Keratinocyte (primary cell): ENCODE results near the gene CYP11A1. TPM values are rescaled to one million over a fixed set of nuclear protein-coding genes. Genes with fewer than 3 reads are reported as not detected.

Experiments used
- DNase-seq: peaks from one replicate; pipeline ENCODE4 v3.0.0-alpha.2; 2011; ENCODE audit warnings: low read depth, missing footprints, low spot score
- FAIRE-seq: peaks from 2 replicates; lab custom pipeline; 2011; peaks lifted over from hg19 to GRCh38; lab: Jason Lieb, UNC
- H2AFZ ChIP-seq: 2 replicates; pipeline ENCODE4 v1.6.0; 2012; ENCODE audit warnings: low read length, control low read depth, inconsistent platforms; ENCODE audit not compliant: control insufficient read depth
- H3K27ac ChIP-seq: 2 replicates; pipeline ENCODE4 v1.5.1; 2011; ENCODE audit warnings: low read length; ENCODE audit not compliant: control insufficient read depth, insufficient read depth
- H3K27me3 ChIP-seq: 3 replicates; pipeline ENCODE4 v1.6.0; 2011; ENCODE audit warnings: low read length; ENCODE audit not compliant: control insufficient read depth, insufficient read depth; ENCODE audit errors: extremely low read depth
- H3K36me3 ChIP-seq, 2 experiments: 2 replicates in 1 of 2; 3 replicates in 1 of 2; pipeline ENCODE4 v1.5.1; 2011; ENCODE audit warnings: low read length in 2 of 2, mild to moderate bottlenecking in 1 of 2; ENCODE audit not compliant: control insufficient read depth in 2 of 2, insufficient read depth in 2 of 2; ENCODE audit errors: extremely low read depth in 1 of 2
- H3K4me1 ChIP-seq: 3 replicates; pipeline ENCODE4 v1.5.1; 2011; ENCODE audit warnings: low read length; ENCODE audit not compliant: control insufficient read depth, insufficient read depth; ENCODE audit errors: extremely low read depth
- H3K4me2 ChIP-seq: 3 replicates; pipeline ENCODE4 v1.6.0; 2011; ENCODE audit warnings: low read depth, low read length; ENCODE audit not compliant: control insufficient read depth, insufficient read depth; ENCODE audit errors: extremely low read depth
- H3K4me3 ChIP-seq, 3 experiments: fragments of 200-600 bp in 1 of 3; sonication (generic) in 1 of 3; 2 replicates in 2 of 3; 3 replicates in 1 of 3; pipeline ENCODE4 v1.5.1; 2011 to 2016; ENCODE audit warnings: low read length in 3 of 3, mild to moderate bottlenecking in 3 of 3, control low read depth in 2 of 3, inconsistent platforms in 1 of 3, low read depth in 1 of 3, mixed read lengths in 1 of 3, mixed run types in 1 of 3, moderate library complexity in 1 of 3; ENCODE audit not compliant: control insufficient read depth in 2 of 3, insufficient read depth in 2 of 3; ENCODE audit errors: extremely low read depth in 1 of 3
- H3K79me2 ChIP-seq: 2 replicates; pipeline ENCODE4 v1.6.0; 2012; ENCODE audit warnings: low read length; ENCODE audit not compliant: control insufficient read depth, insufficient read depth
- H3K9ac ChIP-seq: 3 replicates; pipeline ENCODE4 v1.6.0; 2011; ENCODE audit warnings: low read length; ENCODE audit not compliant: control insufficient read depth, insufficient read depth; ENCODE audit errors: extremely low read depth
- H3K9me1 ChIP-seq: 3 replicates; pipeline ENCODE4 v1.6.0; 2011; ENCODE audit warnings: low read length; ENCODE audit not compliant: control insufficient read depth, insufficient read depth; ENCODE audit errors: extremely low read depth
- H3K9me3 ChIP-seq: 2 replicates; pipeline ENCODE4 v1.5.1; 2012; ENCODE audit warnings: low read depth, low read length; ENCODE audit not compliant: control insufficient read depth
- H4K20me1 ChIP-seq: 3 replicates; pipeline ENCODE4 v1.6.0; 2011; ENCODE audit warnings: low read length; ENCODE audit not compliant: control insufficient read depth, insufficient read depth; ENCODE audit errors: extremely low read depth
- CTCF ChIP-seq, 3 experiments: IDR thresholded peaks in 1 of 3; conservative IDR thresholded peaks in 1 of 3; optimal IDR thresholded peaks in 1 of 3; 2 replicates in 2 of 3; 3 replicates in 1 of 3; pipeline versions ENCODE3 to v1.5.1; 2011; ENCODE audit warnings: low read length in 3 of 3, mild to moderate bottlenecking in 3 of 3, moderate library complexity in 2 of 3, control low read depth in 1 of 3, inconsistent platforms in 1 of 3; ENCODE audit not compliant: insufficient read depth in 2 of 3; ENCODE audit errors: extremely low read depth in 1 of 3
- EZH2 ChIP-seq: IDR thresholded peaks from one replicate; pipeline ENCODE4 v1.6.1; 2012; ENCODE audit warnings: inconsistent platforms, mild to moderate bottlenecking, low read length, moderate library complexity
- dilution Hi-C: fragments of 300-500 bp; cut with MboI; formaldehyde crosslinking; loops from one replicate; pipeline ENCODE4 v1.7.0; 2020; ENCODE audit warnings: low sequenced_read_pairs; ENCODE audit not compliant: extremely low pct_ligation_motif_present
- polyA plus RNA-seq, 5 experiments: library from polyadenylated mRNA; depleted of rRNA in 3 of 5; stranded (reverse) in 3 of 5; stranded (forward) in 1 of 5; unstranded in 1 of 5; fragments of >200 nt; gene quantifications; 1 replicate in 1 of 5; 2 replicates in 3 of 5; 3 replicates in 1 of 5; pipeline versions ENCODE4 v1.2.1 to v1.2.3, GENCODE V29; 2011 to 2012; ENCODE audit warnings: missing spikeins in 2 of 5, low read depth in 1 of 5, low replicate concordance in 1 of 5

Gene CYP11A1
- polyA plus RNA-seq, 1 donor (not counting 4 experiments of a cell fraction or from before 2014, with no cell fraction given), result not detected

- no peaks in the 10 kb centered on the region for H3K9me1 ChIP-seq
- H2AFZ ChIP-seq, result no peak overlapping the region
- dilution Hi-C loops, result no loop called here
- peaks cover 88% of the 10 kb centered on the region for H3K27me3 ChIP-seq
- no peaks in the 10 kb centered on the region for H3K79me2 ChIP-seq
- no peak overlapping the region for H3K4me3 ChIP-seq
- H3K9me3 ChIP-seq, result no peaks in the 10 kb centered on the region
- H3K4me2 ChIP-seq, result no peak overlapping the region
- no peak for FAIRE-seq
- no peak for DNase-seq
- no peaks in the 10 kb centered on the region for H3K36me3 ChIP-seq
- peaks cover 6% of the 10 kb centered on the region for H4K20me1 ChIP-seq
- no peak overlapping the region for H3K27ac ChIP-seq
- no peak overlapping the region for H3K9ac ChIP-seq
- no peaks in the 10 kb centered on the region for H3K4me1 ChIP-seq
- no peak for TF ChIP-seq EZH2
- no peak for TF ChIP-seq CTCF (optimal IDR thresholded peaks at IDR 0.05 in 1 of 3, IDR thresholded peaks at IDR 0.05 in 1 of 3, conservative IDR thresholded peaks at IDR 0.05 in 1 of 3; ENCODE audit: extremely low read depth in 1 of 3, insufficient read depth in 2 of 3, low read length in 3 of 3)
Observed at GRCh38 chr15:74304431-74304830, 63.0 kb downstream of the CYP11A1 start.

GRCh38 chr15:74303741-74304309 is 63.6 kb downstream of the CYP11A1 start:
- no peak overlapping the region for H3K27ac ChIP-seq
- H3K9ac ChIP-seq, result no peak overlapping the region
- peaks cover 6% of the 10 kb centered on the region for H4K20me1 ChIP-seq
- peaks cover 85% of the 10 kb centered on the region for H3K27me3 ChIP-seq
- no peaks in the 10 kb centered on the region for H3K9me3 ChIP-seq
- H3K4me3 ChIP-seq, result no peak overlapping the region
- H3K36me3 ChIP-seq, result no peaks in the 10 kb centered on the region
- dilution Hi-C loops, result no loop called here
- no peak for TF ChIP-seq EZH2
- no peak for TF ChIP-seq CTCF (optimal IDR thresholded peaks at IDR 0.05 in 1 of 3, IDR thresholded peaks at IDR 0.05 in 1 of 3, conservative IDR thresholded peaks at IDR 0.05 in 1 of 3; ENCODE audit: extremely low read depth in 1 of 3, insufficient read depth in 2 of 3, low read length in 3 of 3)
- H2AFZ ChIP-seq, result no peak overlapping the region
- FAIRE-seq (no peak), DNase-seq (no peak)
- no peaks in the 10 kb centered on the region for H3K9me1 ChIP-seq
- H3K79me2 ChIP-seq, result no peaks in the 10 kb centered on the region
- no peaks in the 10 kb centered on the region for H3K4me1 ChIP-seq
- no peak overlapping the region for H3K4me2 ChIP-seq
